ENCODE data around the gene BCAS3. TPM values are rescaled to one million over a fixed set of nuclear protein-coding genes. Genes with fewer than 3 reads are reported as not detected.
A peak's percentile ranks its signal among the peaks of the same experiment; 100 is the strongest.

BCAS3 gene
- polyA plus RNA-seq, 3 donors = 10.3 to 19.1 (median 14.7) TPM

- intact Hi-C loops (cut with micrococcal nuclease) = no loop called here
These were observed 694.0 kb downstream of the BCAS3 start for GRCh38 chr17:61371606-61372005.

GRCh38 chr17:61372436-61372835 is 694.8 kb downstream of the BCAS3 start:
- peaks cover 22% of the 10 kb centered on the region for H3K4me1 Mint-ChIP-seq
- H3K9ac ChIP-seq (ENCODE audit: insufficient read depth, low read length, poor library complexity, severe bottlenecking) = no peak overlapping the region
- H3K36me3 Mint-ChIP-seq = peaks cover 0 to 7% of the 10 kb centered on the region in 2 donors
- H3K27me3 Mint-ChIP-seq (ENCODE audit: low read depth in 3 of 3) = peaks cover 1 to 3% (median 3%) of the 10 kb centered on the region in 3 donors
- H3K9me3 Mint-ChIP-seq = no peaks in the 10 kb centered on the region
- H2AFZ ChIP-seq (ENCODE audit: insufficient read depth, low read depth, low read length, poor library complexity, severe bottlenecking) = no peak overlapping the region
- no peaks in the 10 kb centered on the region for H4K20me1 ChIP-seq (ENCODE audit: insufficient read depth, low read length)
- no peaks in the 10 kb centered on the region for H3K79me2 ChIP-seq (ENCODE audit: insufficient read depth, low read length)
- intact Hi-C loops (cut with micrococcal nuclease) = no loop called here
- no peaks in the 10 kb centered on the region for H3K9me3 ChIP-seq (replicated peaks in 1 of 2; ENCODE audit: control insufficient read depth in 1 of 2, insufficient read depth in 1 of 2, low read length in 2 of 2)
- H3K27ac Mint-ChIP-seq = peak overlapping the region in 1 of 7 donors; percentile 70
- no peak for TF ChIP-seq CTCF (IDR thresholded peaks at IDR 0.05)
- H3K4me2 ChIP-seq (replicated peaks; ENCODE audit: extremely low read depth, low read length, poor library complexity, severe bottlenecking) = no peak overlapping the region
- H3K27ac ChIP-seq (ENCODE audit: low read depth in 1 of 2, low read length in 2 of 2) = no peak overlapping the region
- DNase-seq = no peak
- H3K4me3 Mint-ChIP-seq = no peak overlapping the region
- peaks cover 16 to 23% of the 10 kb centered on the region in 2 donors for H3K4me1 ChIP-seq (ENCODE audit: control insufficient read depth in 1 of 2, insufficient read depth in 2 of 2, low read length in 2 of 2)
- no peaks in the 10 kb centered on the region for H3K36me3 ChIP-seq (replicated peaks in 1 of 2; ENCODE audit: control insufficient read depth in 1 of 2, insufficient read depth in 2 of 2, low read length in 2 of 2)
- 98% methylated on average over 9 of the region's 9 CpGs for WGBS (ENCODE audit: insufficient coverage)
- no peak overlapping the region for H3K4me3 ChIP-seq (replicated peaks in 1 of 3; ENCODE audit: low read depth in 2 of 3, low read length in 3 of 3)
- H3K27me3 ChIP-seq (ENCODE audit: control insufficient read depth in 2 of 2, insufficient read depth in 2 of 2, low read length in 2 of 2) = no peaks in the 10 kb centered on the region

More at GRCh38 chr17:61371606-61372005, 694.0 kb downstream of the BCAS3 start:
- Histone ChIP-seq H3K4me1 (ENCODE audit: control insufficient read depth in 1 of 2, insufficient read depth in 2 of 2, low read length in 2 of 2) (peaks cover 16 to 23% of the 10 kb centered on the region in 2 donors), H4K20me1 (ENCODE audit: insufficient read depth, low read length) (no peaks in the 10 kb centered on the region), H3K4me2 (replicated peaks; ENCODE audit: extremely low read depth, low read length, poor library complexity, severe bottlenecking) (no peak overlapping the region), H3K4me3 (replicated peaks in 1 of 3; ENCODE audit: low read depth in 2 of 3, low read length in 3 of 3) (no peak overlapping the region), H3K9ac (ENCODE audit: insufficient read depth, low read length, poor library complexity, severe bottlenecking) (no peak overlapping the region), H3K9me3 (replicated peaks in 1 of 2; ENCODE audit: control insufficient read depth in 1 of 2, insufficient read depth in 1 of 2, low read length in 2 of 2) (no peaks in the 10 kb centered on the region), H3K27ac (ENCODE audit: low read depth in 1 of 2, low read length in 2 of 2) (no peak overlapping the region), H3K27me3 (ENCODE audit: control insufficient read depth in 2 of 2, insufficient read depth in 2 of 2, low read length in 2 of 2) (no peaks in the 10 kb centered on the region), H3K79me2 (ENCODE audit: insufficient read depth, low read length) (no peaks in the 10 kb centered on the region), H3K36me3 (replicated peaks in 1 of 2; ENCODE audit: control insufficient read depth in 1 of 2, insufficient read depth in 2 of 2, low read length in 2 of 2) (no peaks in the 10 kb centered on the region), H2AFZ (ENCODE audit: insufficient read depth, low read depth, low read length, poor library complexity, severe bottlenecking) (no peak overlapping the region)
- WGBS (ENCODE audit: insufficient coverage) = 96% methylated on average over 4 of the region's 8 CpGs
- TF ChIP-seq CTCF (IDR thresholded peaks at IDR 0.05) = no peak
- Mint-ChIP-seq H3K4me1 (peaks cover 22% of the 10 kb centered on the region), H3K27ac (no peak overlapping the region), H3K27me3 (ENCODE audit: low read depth in 3 of 3) (peaks cover 1 to 3% (median 3%) of the 10 kb centered on the region in 3 donors), H3K9me3 (no peaks in the 10 kb centered on the region), H3K4me3 (no peak overlapping the region), H3K36me3 (peaks cover 0 to 6% of the 10 kb centered on the region in 2 donors)
- no peak for DNase-seq

Measured in CD14-positive monocyte (primary cell).